Osteoblast (primary cell): Measurements from ENCODE around the gene HTR3C. TPM values are rescaled to one million over a fixed set of nuclear protein-coding genes. Genes with fewer than 3 reads are reported as not detected.
"Not testable (repeated sequence)": the region's sequence is repeated elsewhere in the genome, so short reads cannot be mapped to it uniquely, and the experiment has no call there.

Experiments
- DNase-seq: peaks from one replicate; pipeline ENCODE4 v3.0.0; 2011; ENCODE audit warnings: low spot score, mixed read lengths; ENCODE audit not compliant: insufficient read length; ENCODE audit errors: missing footprints
- H2AFZ ChIP-seq: 2 replicates; pipeline ENCODE4 v1.6.0; 2011; ENCODE audit warnings: mild to moderate bottlenecking, low read length
- H3K27ac ChIP-seq: 2 replicates; pipeline ENCODE4 v1.5.1; 2011; ENCODE audit warnings: mild to moderate bottlenecking, low read depth, low read length, moderate library complexity
- H3K27me3 ChIP-seq: 2 replicates; pipeline ENCODE4 v1.6.0; 2012; ENCODE audit warnings: mild to moderate bottlenecking, control low read depth, inconsistent platforms, low read length, moderate library complexity; ENCODE audit not compliant: insufficient read depth
- H3K36me3 ChIP-seq: 2 replicates; pipeline ENCODE4 v1.5.1; 2011; ENCODE audit warnings: mild to moderate bottlenecking, low read length, control low read depth, moderate library complexity; ENCODE audit not compliant: insufficient read depth
- H3K4me1 ChIP-seq: 2 replicates; pipeline ENCODE4 v1.5.1; 2011; ENCODE audit warnings: mild to moderate bottlenecking, low read length, control low read depth, moderate library complexity; ENCODE audit not compliant: insufficient read depth
- H3K4me2 ChIP-seq: 2 replicates; pipeline ENCODE4 v1.6.0; 2011; ENCODE audit warnings: mild to moderate bottlenecking, low read length; ENCODE audit not compliant: insufficient read depth
- H3K4me3 ChIP-seq: fragments of 200-600 bp; sonication (generic); 3 replicates; pipeline ENCODE4 v1.5.1; 2012; ENCODE audit warnings: mild to moderate bottlenecking, low read length, inconsistent platforms; ENCODE audit not compliant: insufficient read depth
- H3K79me2 ChIP-seq: 2 replicates; pipeline ENCODE4 v1.6.0; 2012; ENCODE audit warnings: mild to moderate bottlenecking, low read length, control low read depth, inconsistent platforms; ENCODE audit not compliant: insufficient read depth
- H3K9me3 ChIP-seq: 2 replicates; pipeline ENCODE4 v1.5.1; 2011; ENCODE audit warnings: low read depth, low read length, control low read depth
- H4K20me1 ChIP-seq: 2 replicates; pipeline ENCODE4 v1.6.0; 2012; ENCODE audit warnings: mild to moderate bottlenecking, low read length, control low read depth; ENCODE audit not compliant: insufficient read depth
- total RNA-seq: library from RNA; depleted of rRNA; stranded (reverse); fragments of >200 nt; gene quantifications from 2 replicates; pipeline ENCODE4 v1.2.3, GENCODE V29; 2012
- TF ChIP-seq, protein P1 (sequence below): IDR thresholded peaks from 2 replicates; pipeline ENCODE4 v1.5.1; 2011; ENCODE audit warnings: mild to moderate bottlenecking, low read depth, low read length, moderate library complexity; ENCODE audit errors: extremely low read depth

HTR3C gene
- total RNA-seq, 1 donor: not detected

DNA sequence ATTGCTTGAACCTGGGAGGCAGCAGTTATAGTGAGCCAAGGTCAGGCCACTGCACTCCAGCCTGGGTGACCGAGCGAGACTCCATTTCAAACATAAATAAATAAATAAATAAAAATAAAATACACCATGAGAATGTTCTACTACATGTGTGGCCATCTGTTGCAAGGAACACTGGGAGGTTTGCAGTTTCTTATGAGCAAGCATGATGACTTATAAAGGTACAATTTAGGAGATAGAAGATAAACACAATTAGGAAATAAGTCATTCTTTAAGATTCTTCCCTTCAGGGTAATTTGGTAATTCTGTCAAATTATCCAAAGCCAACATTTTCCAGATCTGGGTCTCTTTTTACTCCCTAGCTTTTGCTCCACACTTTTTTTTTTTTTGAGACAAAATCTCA, 13.4 kb downstream of the HTR3C start:
- Histone ChIP-seq H3K27ac (no peak overlapping the region), H2AFZ (no peak overlapping the region), H3K4me2 (no peak overlapping the region), H3K27me3 (peaks cover 3% of the 10 kb centered on the region), H3K79me2 (no peaks in the 10 kb centered on the region), H3K9me3 (no peaks in the 10 kb centered on the region), H3K4me3 (no peak overlapping the region), H4K20me1 (no peaks in the 10 kb centered on the region), H3K4me1 (no peaks in the 10 kb centered on the region), H3K36me3 (no peaks in the 10 kb centered on the region)
- TF ChIP-seq, protein P1, sequence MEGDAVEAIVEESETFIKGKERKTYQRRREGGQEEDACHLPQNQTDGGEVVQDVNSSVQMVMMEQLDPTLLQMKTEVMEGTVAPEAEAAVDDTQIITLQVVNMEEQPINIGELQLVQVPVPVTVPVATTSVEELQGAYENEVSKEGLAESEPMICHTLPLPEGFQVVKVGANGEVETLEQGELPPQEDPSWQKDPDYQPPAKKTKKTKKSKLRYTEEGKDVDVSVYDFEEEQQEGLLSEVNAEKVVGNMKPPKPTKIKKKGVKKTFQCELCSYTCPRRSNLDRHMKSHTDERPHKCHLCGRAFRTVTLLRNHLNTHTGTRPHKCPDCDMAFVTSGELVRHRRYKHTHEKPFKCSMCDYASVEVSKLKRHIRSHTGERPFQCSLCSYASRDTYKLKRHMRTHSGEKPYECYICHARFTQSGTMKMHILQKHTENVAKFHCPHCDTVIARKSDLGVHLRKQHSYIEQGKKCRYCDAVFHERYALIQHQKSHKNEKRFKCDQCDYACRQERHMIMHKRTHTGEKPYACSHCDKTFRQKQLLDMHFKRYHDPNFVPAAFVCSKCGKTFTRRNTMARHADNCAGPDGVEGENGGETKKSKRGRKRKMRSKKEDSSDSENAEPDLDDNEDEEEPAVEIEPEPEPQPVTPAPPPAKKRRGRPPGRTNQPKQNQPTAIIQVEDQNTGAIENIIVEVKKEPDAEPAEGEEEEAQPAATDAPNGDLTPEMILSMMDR: no peak
- DNase-seq: no peak

DNA sequence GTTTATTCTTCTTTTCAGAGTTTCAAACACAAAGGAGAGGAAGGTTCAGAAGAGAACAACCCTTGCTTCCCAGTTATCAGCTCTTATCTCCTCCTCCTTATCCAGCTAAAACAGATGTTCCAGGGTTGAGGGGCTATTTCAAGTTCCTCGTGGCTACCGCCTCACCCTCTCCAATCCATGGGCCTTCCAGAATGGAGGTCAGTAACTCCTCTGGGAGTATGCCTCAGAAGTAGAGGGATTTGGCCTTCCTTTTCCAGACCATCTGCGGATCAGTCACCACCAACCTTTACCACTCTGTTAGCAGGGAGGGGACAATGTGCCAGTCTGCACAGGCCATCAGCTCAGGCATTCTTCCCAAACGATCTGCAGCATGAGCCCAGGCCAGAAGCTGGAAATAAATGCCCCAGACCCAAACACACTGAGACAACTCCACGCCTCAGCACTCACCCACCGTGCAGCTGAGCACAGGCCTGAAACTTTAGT, 14.8 kb downstream of the HTR3C start:
- Histone ChIP-seq H3K36me3 (no peaks in the 10 kb centered on the region), H4K20me1 (no peaks in the 10 kb centered on the region), H3K79me2 (no peaks in the 10 kb centered on the region), H2AFZ (no peak overlapping the region), H3K9me3 (no peaks in the 10 kb centered on the region), H3K27me3 (peaks cover 7% of the 10 kb centered on the region), H3K27ac (no peak overlapping the region), H3K4me3 (no peak overlapping the region), H3K4me1 (no peaks in the 10 kb centered on the region), H3K4me2 (no peak overlapping the region)
- TF ChIP-seq, protein P1: no peak
- DNase-seq: peak; percentile 47

DNA sequence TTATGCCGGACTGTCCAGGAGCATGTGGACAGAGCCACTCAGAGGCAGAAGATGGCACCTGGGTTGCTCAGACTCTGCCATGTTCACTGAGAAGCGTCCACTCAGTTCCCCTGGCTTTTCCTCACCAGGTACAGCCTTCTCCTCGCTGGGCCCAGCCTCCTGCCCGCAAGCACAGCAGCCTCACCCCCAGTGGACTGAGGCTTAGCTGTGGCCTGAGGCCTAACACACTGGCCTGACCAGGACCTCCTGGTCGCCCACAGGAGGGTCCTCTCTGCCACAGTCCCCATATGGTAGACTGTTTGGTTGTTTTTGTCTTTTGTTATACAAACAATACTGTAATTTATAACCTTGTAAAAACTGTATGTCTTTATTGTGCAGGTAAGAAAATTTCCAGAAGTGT, 15.5 kb downstream of the HTR3C start:
- TF ChIP-seq, protein P1: no peak
- no peak overlapping the region for H3K4me3 ChIP-seq

DNA sequence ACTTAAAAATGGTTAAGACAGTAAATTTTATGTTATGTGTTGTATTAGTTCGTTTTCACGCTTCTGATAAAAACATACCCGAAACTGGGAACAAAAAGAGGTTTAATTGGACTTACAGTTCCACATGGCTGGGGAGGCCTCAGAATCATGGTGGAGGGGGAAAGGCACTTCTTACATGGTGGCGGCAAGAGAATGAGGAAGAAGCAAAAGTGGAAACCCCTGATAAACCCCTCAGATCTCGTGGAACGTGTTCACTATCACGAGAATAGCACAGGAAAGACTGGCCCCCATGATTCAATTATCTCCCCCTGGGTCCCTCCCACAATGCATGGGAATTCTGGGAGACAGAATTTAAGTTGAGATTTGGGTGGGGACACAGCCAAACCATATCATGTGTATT, 18.3 kb downstream of the HTR3C start:
- H3K4me2 ChIP-seq, H3K27me3 ChIP-seq, H3K79me2 ChIP-seq, H3K4me3 ChIP-seq, H3K4me1 ChIP-seq, H2AFZ ChIP-seq, H4K20me1 ChIP-seq, DNase-seq, H3K9me3 ChIP-seq, H3K36me3 ChIP-seq, H3K27ac ChIP-seq: not testable (repeated sequence)

More for the DNA sequence above, 15.5 kb downstream of the HTR3C start:
- H3K4me2 ChIP-seq: no peak overlapping the region
- H3K9me3 ChIP-seq: no peaks in the 10 kb centered on the region
- DNase-seq: no peak
- H3K79me2 ChIP-seq: no peaks in the 10 kb centered on the region
- H3K4me1 ChIP-seq: no peaks in the 10 kb centered on the region
- H2AFZ ChIP-seq: no peak overlapping the region
- no peak overlapping the region for H3K27ac ChIP-seq
- H3K36me3 ChIP-seq: no peaks in the 10 kb centered on the region
- H3K27me3 ChIP-seq: peaks cover 8% of the 10 kb centered on the region
- H4K20me1 ChIP-seq: no peaks in the 10 kb centered on the region
